GM10248 (cell line): ENCODE measurements around the gene AKIRIN1.

Experiments used
- CTCF ChIA-PET: fragments of 300-600 bp; sonication (Branson Sonifier 250); formaldehyde crosslinking; extraction: SDS; loops from one replicate; lab custom pipeline; 2021; ENCODE audit warnings: antibody characterized with exemption; lab: Yijun Ruan, JAX
- POLR2A ChIA-PET: fragments of 350-650 bp; sonication (Branson Sonifier 250); formaldehyde crosslinking; extraction: SDS; loops from one replicate; lab custom pipeline; 2020; ENCODE audit warnings: antibody characterized with exemption; lab: Yijun Ruan, JAX
- DNase-seq: peaks from one replicate; pipeline ENCODE4 v3.0.0; 2012; ENCODE audit errors: extremely low spot score
- TF ChIP-seq, protein P1 (sequence below): IDR thresholded peaks from 2 replicates; pipeline ENCODE4 v1.5.1; 2012; ENCODE audit warnings: mild to moderate bottlenecking, low read depth; ENCODE audit errors: extremely low read depth, missing control alignments, control extremely low read depth

Gene AKIRIN1

DNA sequence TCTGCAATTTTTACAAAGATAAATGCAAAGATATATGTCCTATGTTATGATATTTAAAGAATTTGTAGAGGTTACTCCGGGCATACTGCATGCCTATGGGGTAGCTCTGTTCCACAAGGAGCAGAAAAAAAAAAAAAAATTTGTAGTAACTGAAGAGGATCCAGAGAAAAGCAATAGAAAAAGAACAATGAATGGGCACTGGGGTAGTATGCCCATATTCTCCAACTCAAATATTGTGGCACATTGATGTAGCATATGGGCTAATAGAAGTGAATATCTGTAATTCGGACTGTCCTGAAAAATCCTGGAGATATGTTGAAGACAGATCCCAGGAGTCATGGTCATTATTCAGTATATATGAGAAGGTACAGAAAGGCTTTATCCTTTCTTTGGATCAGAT is 1.1 kb upstream of the AKIRIN1 start:
- ChIA-PET CTCF (interaction anchor here (1.1 kb wide), 1 partner anchor 36 kb away, joined by 3 read pairs; the partner anchor contains the start of gene NDUFS5), POLR2A (no interaction called here)
- DNase-seq, result no peak
- TF ChIP-seq, protein P1, sequence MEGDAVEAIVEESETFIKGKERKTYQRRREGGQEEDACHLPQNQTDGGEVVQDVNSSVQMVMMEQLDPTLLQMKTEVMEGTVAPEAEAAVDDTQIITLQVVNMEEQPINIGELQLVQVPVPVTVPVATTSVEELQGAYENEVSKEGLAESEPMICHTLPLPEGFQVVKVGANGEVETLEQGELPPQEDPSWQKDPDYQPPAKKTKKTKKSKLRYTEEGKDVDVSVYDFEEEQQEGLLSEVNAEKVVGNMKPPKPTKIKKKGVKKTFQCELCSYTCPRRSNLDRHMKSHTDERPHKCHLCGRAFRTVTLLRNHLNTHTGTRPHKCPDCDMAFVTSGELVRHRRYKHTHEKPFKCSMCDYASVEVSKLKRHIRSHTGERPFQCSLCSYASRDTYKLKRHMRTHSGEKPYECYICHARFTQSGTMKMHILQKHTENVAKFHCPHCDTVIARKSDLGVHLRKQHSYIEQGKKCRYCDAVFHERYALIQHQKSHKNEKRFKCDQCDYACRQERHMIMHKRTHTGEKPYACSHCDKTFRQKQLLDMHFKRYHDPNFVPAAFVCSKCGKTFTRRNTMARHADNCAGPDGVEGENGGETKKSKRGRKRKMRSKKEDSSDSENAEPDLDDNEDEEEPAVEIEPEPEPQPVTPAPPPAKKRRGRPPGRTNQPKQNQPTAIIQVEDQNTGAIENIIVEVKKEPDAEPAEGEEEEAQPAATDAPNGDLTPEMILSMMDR, result no peak

DNA sequence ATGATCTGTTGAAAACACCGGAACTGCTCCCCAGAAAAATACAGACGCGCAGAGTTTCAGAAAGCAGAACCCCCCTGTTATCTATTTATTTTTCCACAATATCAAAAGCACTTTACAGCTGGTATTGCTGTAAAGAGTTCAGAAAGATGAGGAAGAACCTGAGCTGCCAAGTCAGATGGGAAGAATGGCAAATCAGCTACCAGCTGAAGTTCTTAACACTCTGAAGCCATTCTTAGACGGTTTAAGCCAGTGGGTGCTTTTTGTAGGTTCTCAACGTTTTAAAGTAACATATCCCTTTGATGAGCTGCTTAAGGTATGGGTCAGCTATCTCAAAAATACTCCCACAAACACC is 714 bp upstream of the AKIRIN1 start:
- ChIA-PET POLR2A (no interaction called here), CTCF (interaction anchor here (1.1 kb wide), 1 partner anchor 36 kb away, joined by 3 read pairs; the partner anchor contains the start of gene NDUFS5)
- TF ChIP-seq, protein P1, result no peak
- DNase-seq, result no peak

DNA sequence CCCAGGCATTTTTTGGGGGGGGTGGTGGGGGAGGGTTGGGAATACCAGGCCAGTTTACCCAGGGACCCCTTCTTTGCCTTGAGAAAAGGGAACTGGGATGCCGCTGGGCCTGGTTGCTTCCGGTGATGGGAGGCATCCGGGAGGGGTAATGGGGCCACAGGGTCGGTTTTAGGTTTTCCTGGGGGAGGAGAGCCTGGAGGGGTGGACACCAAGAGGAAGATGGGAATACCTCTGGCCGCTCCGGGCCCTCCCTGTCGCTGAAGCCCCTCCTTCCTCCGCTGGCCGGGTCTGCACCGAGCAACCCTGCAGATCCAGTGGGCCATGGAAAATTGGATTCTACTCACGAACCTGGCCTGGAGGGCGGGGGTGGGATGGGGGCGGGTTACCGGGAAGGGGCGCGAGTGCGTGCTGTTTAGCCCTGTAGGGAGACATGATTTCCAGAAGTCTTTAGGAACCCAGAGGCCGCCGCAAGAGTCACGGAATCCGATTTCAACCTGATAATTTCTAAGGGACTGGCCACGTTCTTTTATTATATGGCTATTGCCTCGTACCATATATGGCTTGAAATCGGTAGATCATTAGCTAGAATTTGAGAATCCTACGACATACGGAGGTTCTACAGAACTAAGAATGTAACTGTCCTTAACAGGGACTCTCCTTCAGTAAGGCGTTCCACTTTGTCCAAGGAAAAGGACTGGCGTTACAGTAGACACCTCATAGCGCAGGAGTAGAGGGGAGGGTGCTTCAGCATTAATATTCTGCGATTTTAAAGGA is 749 bp downstream of the AKIRIN1 start:
- ChIA-PET CTCF (interaction anchor here (1.1 to 1.8 kb wide), 2 partner anchors 9 to 11 kb away, joined by 3 to 6 read pairs; no protein-coding TSS in a partner anchor), POLR2A (no interaction called here)
- TF ChIP-seq, protein P1, result no peak
- DNase-seq, result no peak

DNA sequence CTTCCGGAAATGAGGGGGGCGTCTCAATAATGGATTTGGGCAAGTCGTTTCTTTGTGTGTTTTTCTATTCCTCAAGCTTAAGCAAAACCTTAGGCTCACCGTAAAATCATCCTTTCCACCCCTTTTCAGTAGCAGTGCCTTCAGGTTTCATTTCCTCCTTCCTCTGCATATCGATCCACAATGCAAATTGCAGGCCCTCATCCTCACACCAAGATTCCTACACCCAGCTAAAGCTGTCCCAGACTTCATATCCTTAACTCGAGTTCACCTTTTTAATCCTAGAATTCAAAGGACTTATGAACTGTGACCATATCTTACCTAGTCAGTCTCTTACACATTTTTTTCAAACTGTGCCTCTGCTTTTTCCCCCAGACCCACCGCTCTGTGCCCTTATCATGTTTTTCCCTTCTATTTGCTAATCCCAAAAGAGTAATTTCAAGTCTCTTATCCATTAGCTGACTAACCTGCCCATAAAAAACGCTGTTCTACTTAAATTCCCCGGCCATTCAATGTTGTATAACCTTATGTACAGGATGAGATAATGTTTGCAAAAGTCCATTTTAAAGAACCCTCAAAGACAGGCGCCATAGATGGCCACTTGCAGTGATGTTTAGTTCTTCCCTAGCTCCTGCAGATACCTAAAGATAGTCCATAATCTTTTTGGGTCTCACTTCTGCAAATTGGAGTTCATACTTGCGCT is 1.5 kb downstream of the AKIRIN1 start:
- ChIA-PET POLR2A (no interaction called here), CTCF (interaction anchor here (1.1 to 1.8 kb wide), 2 partner anchors 10 kb away, joined by 3 to 6 read pairs; no protein-coding TSS in a partner anchor)
- TF ChIP-seq, protein P1, result no peak
- DNase-seq, result peak; percentile 27

DNA sequence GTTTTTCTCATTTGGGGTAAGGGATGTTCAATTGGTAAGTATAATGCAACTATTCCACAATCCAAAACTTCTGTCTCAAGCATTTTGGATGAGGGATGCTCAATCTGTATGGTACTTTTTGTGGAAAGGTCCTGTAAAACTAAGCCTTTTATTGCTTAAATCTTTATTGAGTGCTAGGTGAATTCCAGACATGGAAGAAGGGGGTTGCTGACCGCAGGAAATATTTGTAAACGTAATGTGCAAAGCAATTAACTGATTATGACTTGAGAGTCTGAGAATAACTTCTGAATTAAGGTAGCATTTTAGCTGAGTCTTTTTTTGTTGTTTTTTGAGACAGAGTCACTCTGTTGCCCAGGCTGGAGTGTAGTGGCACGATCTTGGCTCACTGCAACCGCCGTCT is 3.1 kb downstream of the AKIRIN1 start:
- CTCF ChIA-PET, result no interaction called here
- POLR2A ChIA-PET, result no interaction called here
- TF ChIP-seq, protein P1, result no peak
- no peak for DNase-seq

DNA sequence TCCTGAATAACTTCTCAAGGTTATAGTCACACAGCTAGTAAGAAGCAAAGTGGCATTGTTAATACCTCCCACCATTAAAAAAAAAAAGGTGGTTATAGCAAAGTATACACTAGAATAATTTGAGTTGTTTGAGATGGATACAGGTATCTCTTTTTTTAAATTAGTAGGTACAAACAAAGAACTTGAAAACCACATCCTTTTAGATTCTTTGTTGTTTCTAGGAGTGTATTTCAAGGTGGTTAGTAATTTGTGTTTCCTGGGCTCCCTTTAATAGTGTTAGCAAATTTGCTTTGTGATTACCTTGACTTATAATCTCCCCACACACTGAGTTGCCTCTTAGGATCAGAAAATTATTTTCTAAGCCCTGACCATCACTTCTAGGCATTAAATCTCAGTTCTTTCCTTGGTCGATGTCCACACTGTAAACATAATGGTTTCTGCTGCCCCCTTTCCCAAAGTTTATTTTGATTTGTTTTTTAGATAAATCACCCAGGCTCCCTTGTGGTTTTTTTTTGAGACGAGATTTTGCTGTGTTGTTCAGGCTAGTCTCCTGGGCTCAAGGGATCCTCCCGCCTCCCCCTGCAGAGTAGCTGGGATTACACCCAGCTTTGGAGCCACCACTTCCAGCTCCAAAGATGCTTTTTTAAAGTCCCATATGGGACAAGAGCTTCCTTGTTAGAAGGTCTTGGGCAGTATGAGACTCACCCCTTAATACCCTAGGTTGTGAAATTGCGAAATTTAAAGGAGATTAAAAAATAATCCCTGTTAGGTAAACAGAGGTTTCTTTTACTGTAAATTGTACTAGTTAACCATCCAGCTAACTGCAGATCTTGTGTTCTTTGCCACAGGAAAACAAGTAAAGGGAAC is 6.2 kb downstream of the AKIRIN1 start:
- CTCF ChIA-PET, result interaction anchor here (0.9 kb wide), 1 partner anchor 19 kb away, joined by 3 read pairs; no protein-coding TSS in a partner anchor
- TF ChIP-seq, protein P1, result no peak
- no peak for DNase-seq
- POLR2A ChIA-PET, result no interaction called here
